Stimulated activated CD8-positive, alpha-beta memory T cell treated with anti-CD3 and anti-CD28 coated beads, Interleukin-4, amount 100 ng/mL, for 1 hour (primary cell): ENCODE results near the gene TNC.
"Not testable (repeated sequence)": the region's sequence is repeated elsewhere in the genome, so short reads cannot be mapped to it uniquely, and the experiment has no call there.

Source experiments
- DNase-seq, 2 donors: peaks; one replicate each; pipeline ENCODE4 v3.0.0-alpha.2; 2020; ENCODE audit warnings: low read depth in 2 of 2, low spot score in 1 of 2

Gene TNC

DNA sequence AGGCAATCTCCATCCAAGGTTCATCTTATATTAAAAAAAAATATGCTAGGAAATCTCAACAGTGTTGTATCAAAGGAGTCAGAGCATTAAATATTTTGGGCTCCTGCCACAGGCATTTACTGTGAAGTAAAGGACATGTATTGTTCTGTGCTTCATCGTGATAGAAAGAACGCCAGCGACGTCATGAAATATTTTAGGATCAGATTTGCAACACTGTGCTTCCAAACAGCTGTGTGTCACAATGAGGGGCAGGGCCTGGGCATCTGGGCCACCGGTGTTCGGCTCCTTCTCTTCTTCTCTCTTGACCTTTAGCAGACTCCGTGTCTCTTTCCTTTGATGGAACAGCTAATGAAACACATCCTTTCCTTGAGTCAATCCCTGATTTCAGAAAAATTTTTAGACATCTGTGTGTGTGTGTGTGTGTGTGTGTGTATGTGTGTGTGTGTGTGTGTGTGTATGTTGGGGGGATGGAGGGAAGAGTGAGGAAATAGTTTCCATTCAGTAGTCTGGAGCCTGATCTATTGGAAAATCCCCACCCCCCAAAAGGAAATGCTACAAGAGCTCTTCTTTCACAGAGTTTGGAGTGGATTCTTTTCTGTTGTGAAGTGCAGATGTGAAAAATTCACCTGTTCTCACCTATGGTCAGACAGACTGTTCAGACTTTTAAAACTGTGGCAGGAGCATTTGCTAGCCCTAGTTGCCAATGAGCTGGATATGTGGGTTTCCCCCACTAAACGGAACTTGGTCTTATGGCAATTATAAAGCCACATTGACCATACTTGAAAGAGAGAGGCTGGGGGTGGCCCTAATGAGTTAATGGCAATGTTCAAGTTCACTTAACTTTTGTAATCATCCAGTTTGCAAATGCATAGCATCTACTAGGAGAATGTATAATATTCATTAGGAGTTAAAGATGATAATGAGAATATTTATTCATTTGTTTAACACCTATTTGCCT lies 18.1 kb upstream of the TNC start:
- no peak for DNase-seq

DNA sequence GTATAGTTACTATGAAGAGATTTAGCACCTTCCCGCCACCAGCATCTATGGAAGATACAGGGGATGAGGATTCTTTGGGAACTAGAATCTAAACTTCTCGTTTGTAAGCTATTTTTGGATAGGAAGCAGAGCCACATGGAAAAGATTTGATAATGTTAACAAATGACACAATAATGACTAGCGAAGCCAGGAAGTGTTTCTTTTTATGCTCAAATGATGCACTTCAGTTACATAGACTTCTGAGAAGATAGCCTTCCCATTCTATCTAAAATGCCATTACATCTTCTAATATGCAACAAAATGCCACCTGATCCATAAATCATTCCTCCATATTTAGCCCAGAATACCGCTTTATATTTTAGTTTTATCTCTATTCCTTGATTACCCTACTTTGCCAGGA lies 17.0 kb upstream of the TNC start:
- no peak for DNase-seq

DNA sequence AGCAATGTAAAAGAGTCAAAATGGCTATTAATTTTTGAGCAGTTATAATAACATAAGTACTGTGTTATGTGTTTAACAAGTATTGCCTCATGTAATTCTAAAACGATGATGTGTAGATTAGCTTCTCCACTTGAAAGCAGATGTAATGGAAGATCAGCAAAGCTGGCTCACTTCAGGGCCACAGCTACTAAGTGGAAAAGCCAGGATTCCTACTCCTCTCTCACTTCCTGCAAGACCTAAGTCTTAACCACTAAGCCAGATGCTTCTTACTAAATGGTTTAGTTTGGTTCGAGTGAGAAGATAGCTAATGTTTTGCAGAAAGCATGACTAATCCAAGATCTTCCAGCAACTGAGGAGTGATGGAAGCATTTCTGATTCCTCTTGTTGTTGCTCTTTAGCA lies 15.7 kb upstream of the TNC start:
- DNase-seq, result no peak

DNA sequence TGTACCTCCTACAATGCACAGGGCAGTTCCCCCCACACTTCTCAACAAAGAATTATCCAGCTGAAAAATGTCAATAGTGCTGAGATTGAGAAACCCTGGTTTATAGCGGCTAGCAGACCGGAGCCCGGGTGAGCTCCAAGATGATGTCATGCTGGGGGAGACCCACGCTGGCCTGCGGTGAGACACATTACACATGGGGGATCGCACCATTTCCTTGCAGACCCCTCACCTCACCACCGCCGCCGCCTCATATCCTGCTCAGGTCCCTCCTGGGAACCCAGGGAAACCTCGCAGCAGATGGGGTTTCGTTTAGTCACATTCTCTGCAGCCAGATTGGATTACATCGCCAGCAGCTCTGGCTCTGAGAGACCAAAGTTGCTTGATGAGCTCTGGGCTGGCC lies 14.7 kb upstream of the TNC start:
- DNase-seq, result no peak

DNA sequence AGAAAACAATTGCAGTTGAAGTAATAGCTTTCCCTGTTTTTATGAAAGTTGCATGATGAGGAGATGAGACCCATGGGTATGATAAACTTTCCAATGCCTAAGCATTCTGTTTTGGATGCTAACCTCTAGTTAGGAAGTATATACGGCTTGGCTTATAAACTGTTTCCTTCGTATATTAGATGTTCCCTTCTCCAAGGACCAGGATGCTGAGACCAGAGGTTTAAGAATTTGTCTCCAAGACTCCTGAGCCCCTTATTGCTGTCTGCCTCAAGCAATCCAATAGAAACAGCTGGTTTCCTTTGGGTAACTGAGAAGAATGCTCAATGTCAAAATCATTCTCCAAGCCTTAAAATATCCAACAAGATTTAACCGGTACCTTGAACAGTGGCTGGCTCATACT lies 12.2 kb upstream of the TNC start:
- no peak for DNase-seq

DNA sequence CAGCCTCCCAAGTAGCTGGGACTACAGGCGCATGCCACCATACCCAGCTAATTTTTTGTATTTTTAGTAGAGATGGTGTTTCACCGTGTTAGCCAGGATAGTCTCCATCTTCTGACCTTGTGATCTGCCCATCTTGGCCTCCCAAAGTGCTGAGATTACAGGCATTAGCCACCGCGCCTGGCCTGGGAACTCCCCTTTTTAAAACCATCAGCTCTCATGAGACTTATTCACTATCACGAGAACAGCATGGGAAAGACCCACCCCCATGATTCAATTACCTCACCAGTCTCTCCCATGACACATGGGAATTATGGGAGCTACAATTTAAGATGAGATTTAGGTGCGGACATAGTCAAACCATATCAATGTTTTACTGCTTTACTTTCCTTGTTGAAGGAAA lies 10.8 kb upstream of the TNC start:
- DNase-seq, result not testable (repeated sequence)

DNA sequence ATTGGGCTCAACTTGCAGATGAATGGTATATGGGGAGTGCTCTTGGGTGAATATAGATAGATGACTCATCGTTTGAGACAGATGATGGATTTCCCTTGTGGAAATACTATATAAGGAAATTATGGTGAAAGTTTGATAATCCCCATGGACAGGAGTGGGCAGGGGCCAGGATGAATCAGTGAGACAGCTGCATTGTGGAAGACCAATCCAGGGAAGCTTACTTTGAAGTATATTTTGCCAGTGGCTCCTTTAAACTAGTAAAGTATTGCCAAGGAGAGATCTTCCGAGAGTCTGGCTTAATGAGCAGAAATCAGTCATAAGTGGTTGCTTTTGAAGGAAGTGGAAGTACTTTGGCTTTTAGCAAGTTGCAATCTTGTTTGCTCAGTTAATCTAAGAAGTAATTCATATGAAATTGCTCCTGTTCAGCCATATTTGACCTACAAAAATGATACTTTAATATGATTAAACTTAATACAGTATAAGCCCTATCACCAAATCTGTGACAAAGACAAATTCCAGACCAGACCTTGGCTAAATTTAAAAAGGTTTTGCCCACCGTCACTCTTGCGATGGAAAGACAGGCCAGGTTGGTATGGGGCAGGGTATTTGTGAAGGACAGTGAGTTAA lies 9.3 kb upstream of the TNC start:
- DNase-seq, result no peak

DNA sequence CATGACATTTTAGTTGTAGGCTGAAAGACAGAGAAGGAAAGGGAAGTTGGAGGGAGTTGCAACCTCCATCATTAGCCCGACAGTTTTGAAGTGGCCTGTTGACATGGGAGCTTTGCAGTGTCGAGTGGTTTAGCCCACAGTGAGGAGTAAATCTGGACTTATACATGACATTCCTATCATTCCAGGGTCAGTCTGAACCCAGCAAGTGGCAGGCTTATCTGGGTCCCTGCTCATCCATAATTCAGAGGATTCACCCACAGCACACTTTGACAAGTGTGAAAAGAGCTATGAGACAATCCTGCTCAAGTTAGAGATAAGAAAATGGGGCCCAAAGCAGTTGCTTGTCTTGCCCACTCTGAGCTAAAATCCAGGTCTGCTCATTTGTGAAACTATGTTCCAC lies 8.4 kb upstream of the TNC start:
- no peak for DNase-seq

DNA sequence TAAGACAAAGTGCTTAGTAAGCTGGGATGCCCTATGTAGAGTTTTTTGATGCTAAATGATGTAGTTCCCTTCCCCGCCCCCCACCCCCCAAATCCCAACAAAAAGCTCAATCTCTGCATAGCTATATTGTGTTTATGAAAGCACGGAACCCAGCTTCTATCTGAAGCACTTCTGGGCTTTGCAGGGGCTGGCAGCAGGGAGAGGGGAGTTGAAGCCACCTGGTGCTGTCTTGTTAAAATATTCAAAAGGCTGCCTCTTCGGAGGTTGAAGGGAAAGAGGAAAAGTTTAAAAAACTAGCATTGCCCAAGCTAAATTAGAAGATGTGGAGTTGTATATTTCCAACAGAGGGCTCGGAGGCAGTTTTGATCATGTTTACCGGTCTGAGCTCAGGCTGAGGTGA lies 5.0 kb upstream of the TNC start:
- no peak for DNase-seq

DNA sequence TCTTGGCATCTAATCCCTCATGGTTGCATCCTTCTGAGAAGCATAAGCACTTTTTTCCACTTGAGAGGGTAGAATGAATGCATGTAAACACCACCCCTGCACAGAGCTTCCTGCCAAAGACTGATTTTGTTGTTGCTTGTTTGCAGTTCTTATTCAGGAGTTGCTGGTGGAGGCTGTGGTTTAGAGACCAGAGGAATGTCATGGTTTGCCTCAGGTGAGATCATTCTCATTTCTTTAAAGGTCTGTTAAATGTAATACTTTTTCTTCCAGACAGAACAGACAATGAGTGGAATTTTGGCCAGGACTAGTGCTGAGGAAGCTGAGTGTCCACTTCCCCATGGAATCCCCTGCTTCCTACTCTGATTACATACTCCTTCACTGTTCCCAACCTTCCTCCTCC lies 3.2 kb upstream of the TNC start:
- no peak for DNase-seq

DNA sequence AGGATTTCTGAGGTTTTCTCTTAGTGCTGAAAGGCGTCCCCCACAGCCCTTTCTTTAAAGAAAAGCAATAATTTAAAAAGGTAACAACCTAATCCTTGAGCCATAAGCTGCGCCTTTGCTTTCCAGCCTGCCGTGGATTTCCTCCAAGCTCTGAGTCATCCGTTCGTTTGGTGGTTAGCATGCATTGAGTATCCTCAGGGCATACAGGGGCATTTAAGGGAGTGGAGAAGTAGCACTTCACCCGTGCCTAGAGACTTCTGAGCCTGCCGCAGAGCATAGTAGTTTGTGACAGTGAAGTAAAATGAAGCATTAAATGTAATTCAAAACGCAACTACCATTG lies 892 bp upstream of the TNC start:
- DNase-seq, result no peak

DNA sequence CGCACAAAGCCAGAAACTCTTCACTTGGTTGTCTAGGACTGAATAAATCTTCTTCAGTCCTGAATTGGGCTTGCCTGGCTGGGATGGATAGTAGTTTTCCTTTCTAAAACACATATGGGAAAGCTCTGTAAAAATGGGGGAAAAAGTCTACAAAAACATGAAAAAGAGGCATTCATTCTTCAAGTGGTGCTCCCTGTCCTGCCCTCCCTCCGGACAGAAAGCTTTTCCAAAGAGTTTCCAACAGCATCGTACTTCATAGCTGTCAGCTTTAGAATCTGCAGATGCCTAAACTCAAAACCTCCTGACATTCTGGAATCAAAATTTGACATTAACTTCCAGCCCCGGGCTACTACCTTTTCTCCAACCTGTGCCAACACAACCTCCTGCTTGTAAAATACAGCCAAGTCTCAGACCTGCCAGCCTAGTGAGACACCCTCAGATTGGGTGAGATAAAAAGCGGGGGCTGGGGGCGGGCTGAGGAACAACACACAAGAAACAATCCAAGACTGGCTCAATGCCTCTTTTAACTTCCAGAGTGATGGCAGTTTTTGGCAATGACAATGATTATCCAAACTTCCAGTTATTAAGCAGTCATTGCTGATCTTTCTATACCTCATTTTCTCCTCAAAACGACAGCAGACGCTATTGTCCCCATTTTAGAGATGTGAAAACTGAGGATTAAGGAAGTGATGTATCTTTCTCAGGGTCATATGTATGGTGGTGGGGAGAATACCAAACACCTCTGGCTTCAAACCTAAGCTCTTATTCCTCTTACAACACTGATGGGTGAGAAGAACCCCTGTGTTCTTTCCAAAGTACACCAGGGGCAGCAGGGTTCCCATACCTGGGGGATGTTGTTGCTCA lies 1.3 kb downstream of the TNC start:
- DNase-seq, result no peak

DNA sequence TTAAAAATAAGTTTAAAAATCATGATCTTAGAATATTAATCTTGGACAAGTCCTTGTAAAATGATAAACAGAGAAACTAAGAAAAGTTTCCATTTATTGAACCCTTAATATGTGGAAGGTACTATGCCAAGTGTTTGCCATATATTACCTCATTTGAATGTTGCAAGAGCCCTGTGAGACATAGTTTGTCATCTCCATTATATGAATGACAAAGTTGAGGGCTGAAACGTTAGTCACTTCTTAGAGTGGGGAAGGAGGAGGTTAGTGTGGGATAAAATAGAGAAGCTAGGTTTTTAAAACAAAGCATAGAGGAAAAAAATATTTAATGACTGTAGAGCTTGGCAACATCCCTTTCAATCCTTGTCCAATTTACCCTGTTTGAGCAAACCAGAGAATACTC lies 2.0 kb downstream of the TNC start:
- no peak for DNase-seq

DNA sequence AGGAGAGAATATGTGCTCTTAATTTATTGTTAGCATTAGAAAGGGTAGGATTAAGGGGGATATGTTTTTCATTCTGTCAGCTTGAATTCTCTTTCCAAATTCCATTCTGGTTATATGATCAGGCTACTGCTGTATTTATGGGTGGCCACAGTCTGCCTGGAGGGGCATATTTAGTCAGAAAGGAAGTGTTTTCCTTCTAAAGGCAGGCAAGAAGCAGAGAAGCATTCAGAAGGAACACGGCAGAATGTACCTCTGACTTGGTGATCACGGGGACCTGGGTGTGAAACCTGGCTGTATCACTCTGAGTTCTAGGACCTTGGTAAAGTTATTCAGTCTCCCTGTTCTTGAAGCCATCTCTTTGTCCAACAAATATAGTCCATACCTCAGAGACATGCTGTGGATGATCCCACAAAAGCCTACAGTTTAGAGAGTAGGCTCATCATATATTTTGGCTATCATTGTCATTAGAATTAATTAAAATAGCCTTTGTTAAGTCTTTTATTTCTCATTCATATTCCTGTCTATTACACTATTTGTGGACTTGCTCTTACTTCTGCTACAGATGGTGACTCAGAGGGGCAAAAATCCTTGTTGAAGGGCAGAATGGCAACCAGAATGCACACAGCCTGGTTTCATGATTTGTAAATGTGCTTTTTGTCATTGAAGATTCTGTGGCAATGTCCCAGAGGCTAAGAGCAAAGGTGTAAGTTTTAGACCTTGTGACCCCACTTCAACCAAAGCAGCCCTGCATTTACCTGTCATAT lies 2.7 kb downstream of the TNC start:
- DNase-seq, result no peak

DNA sequence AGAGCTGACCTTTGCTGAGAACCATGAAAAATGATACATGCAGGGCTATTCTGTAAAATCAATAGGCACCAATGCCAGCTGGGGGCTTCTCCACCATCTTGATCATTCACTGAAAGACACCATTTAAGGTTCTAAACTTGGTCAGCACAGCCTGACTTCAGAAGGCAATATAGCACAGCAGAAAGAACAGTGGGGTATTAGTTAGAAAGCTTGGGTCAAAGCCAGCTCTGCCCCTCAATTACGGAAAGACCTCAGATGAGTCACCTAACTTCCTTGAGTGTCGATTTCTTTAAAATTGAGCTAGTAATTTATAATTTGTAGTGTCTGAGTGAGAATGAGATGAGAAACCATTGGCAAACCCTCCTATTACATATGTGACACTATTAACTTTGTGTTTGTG lies 3.4 kb downstream of the TNC start:
- DNase-seq, result no peak

DNA sequence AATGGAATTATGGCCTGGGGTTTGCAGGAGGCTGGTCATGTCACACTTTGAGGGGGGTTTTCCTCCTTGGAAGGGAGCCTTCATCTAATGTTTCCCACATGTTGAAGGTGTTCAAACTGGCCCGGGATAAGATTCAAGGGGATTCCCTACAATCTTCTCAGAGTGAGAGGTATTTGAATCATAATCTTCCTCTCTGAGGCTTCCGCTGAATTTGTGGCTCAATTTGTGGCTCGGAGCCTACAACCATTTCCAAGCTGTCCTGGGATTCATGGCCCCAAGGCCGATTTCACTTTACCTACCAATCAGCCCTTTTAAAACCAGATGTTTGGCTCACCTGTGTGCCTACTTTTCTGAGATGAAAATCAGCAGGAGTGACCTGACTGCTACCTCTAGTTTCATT lies 3.9 kb downstream of the TNC start:
- DNase-seq, result no peak

DNA sequence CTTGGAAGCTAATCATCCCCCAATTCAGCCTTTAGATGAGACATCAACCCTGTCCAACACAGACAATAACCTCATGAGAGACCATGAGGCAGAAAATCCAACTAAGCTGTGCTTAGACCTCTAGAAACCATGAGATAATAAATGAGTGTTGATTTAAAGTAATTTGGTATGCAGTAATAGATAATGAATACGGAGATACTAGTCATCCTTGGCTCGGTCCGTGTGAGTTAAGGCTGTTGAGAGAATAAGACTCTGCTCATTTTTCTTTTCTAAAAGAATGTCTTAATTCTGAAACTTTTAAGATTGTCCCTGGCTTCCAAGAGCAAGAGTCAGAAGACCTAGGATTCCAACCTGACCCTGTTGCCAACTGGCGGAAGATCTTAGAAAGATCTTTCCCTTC lies 6.1 kb downstream of the TNC start:
- DNase-seq, result no peak

DNA sequence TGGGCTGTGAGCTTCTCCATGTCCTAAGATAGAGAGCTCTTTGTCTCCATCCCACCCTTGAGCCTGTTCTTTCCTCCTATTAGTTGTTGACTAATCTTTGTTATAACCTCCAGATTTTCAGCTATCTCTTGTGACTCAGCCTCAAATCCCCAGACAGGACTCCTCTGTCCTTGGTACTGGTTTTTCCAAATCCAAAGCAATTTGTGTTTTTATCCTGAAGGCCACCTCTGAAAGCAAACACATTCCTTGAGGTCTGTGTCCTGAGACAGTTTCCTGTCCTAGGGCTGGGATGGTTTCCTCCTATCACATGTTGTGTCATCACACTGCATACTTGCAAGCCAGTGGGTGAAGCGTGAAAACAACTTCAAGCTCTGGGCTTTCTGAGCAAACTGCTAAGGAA lies 8.5 kb downstream of the TNC start:
- DNase-seq, result no peak

DNA sequence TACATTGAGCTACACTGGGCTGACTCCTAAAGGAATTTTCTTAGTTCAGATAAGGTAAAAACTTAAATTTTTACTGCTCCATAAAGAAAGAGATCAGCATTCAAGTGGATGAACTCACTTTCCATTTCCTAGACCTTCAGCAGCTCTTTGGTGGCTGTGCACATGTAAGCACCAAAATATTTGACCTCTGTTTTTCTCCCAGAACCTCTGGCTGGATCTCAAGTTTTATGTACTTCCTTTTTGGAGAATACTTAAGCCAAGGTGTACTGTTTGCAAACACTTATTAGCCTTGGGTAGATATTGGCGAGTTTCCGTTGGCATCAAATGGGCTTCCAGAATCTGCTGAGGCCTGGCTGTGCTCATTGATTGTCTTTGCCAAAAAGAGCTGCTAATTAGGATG lies 10.3 kb downstream of the TNC start:
- no peak for DNase-seq

DNA sequence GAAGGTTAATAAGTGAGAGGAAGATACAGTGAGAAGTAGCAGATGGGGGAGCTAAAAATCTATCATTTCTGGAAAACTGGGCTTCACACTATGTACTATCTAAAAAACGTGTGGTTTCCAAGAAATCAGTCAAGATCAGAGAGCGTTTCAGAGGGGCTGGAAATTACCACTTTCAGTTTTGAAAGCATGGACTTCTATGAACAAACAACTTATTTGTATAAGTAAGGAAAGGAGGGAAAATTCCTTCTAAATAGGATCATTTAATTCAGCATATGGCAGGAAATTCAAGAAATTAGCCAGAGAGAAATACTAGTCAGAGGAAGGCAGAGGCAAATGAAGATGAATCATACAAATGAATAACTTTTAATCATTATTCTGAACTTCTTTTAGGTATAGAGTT lies 11.3 kb downstream of the TNC start:
- no peak for DNase-seq

DNA sequence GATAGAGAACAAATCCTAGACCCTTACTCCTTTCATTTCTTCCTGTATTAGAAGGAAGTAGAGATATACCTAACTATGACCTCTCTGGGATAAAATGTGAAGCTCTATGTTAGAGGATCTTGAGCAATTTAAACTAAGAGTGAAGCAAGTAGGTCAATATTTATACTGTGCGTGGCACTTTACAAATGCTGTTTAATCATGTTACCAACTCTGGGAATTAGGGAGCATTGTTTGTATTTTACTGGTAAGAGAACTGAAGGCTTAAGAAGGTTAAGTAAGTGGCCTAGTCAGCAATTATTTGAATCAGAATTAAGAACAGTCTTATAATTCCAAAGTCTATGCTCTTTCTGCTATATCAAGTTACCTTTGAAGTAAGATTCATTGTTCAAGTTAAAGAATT lies 12.0 kb downstream of the TNC start:
- DNase-seq, result no peak
